Measurements from ENCODE around the gene NOD2.
A peak's percentile ranks its signal among the peaks of the same experiment; 100 is the strongest.

Gene NOD2

DNA sequence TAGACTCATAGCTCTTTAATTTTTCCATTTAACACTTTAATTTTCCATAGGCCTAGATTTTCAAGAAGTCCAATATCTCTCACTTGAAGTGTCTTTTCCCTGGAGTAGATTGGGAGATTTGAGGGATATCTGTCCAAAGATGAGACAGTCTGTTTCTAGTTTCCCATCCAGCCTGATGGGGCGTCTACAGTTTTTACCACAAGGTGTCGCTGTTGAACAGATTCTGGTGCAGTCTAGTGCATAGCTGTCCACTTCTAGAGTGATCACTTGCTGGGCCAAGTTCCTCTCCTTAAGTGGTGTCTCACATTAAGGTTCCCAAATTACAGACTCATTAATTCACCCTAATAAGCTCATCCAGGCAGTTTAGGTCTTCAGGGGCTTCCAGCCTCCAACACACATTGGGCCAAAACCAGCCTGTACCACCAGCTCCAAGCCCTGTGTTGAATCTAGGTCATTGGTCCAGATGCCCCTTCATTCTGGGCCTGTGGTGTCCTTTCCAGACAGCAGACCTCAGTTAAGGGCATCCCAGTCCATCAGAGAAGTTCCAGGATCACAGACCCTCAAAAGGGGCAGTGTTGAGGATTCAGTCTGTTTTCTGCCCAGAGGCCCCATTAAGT is 21.7 kb upstream of the NOD2 start:
- peak; percentile 8 for DNase-seq

DNA sequence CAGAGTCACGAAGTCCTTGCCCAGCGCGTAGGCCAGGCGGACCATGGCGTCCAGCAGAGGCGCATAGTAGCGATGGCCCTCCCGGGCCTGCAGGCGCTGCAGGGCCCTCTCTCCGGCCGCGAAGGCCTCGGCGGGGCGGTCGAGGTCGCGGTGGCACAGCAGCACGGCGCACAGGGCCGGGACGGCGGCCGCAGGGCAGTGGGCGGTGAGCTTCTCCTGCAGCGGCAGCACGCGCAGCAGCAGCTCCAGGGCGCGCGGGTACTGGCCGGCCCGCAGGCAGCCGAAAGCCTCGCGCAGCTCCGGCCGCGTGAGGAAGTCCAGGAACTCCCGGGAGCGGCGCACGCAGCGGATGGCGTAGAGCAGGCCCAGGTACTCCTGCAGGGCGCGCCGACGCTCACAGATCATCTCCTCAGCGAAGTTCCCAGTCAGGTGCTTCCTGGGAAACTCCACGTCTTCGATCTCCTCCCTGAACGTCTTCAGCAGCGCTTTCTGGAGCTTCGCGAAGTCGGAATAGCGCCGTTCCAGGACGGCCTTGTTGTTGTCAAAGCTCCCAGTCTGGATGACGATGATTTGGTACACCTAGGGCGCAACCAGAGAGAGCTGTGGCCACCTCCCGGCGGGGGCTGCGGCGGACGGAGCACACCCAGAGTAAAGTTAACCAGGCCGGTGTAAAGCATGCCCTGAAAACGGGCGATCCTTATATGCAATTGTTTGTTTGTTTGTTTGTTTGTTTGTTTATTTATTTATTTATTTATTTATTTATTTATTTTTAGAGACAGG is 19.7 kb upstream of the NOD2 start:
- no peak for DNase-seq

DNA sequence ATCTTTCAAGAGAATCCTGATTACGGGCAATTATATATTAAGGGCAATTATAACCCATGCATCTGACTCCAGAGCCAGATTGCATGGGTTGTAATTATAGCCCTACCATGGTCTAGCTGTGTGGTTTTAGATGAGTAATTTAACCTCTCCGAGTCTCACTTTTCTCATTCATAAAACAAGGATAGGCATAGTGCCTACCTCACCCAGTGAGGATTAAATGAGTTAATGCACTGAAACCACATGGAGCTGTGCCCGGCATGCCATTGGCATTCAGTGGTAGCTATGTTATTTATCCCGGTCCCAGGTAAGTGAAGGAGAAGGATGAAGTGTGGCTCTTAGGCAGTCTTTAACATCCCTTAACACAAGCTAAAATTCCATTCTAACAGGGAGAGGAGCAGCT is 18.6 kb upstream of the NOD2 start:
- DNase-seq: no peak

DNA sequence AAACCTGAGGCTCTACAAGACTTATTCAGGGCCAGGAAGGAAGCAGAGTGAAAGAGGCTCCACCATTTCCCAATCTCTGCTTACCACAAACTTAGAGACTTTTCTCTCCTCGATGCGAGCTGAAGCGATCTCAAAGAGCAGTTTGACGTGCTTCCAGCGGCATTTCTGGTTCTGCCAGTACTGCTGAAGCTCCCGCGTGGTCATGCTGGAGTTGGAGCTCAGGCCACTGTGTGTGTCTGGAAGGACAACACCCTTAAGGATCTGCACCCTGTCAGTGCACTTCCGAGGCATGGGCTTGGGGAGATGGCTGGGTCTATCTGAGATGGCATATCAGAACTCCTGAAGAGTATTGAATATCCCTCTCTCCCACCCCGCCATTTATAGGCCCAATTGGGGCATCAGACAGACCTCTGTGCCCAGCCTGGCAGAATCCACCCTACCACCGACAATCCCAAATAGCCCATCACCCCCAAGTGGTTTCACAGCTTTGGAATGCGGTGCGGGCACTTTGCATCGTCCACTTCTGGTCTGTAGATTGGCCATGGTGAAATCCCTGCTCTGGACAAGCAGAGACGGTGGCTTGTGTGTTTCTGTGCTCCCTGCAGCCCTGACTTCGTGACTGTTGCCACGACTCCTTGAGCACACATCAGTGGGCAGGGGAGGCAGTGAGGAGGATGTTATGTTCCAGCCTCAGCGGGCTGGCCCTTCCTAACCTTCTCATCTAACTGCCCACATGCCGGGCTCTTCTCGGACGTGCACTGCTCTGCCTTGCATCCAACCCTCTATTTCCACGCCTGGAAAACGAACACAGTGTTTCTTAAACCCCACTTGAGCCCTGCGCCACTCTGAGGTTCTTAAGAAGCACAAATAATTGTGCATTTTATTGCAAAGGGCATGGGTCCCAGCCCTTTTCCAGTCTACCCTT is 17.5 kb upstream of the NOD2 start:
- DNase-seq: no peak

DNA sequence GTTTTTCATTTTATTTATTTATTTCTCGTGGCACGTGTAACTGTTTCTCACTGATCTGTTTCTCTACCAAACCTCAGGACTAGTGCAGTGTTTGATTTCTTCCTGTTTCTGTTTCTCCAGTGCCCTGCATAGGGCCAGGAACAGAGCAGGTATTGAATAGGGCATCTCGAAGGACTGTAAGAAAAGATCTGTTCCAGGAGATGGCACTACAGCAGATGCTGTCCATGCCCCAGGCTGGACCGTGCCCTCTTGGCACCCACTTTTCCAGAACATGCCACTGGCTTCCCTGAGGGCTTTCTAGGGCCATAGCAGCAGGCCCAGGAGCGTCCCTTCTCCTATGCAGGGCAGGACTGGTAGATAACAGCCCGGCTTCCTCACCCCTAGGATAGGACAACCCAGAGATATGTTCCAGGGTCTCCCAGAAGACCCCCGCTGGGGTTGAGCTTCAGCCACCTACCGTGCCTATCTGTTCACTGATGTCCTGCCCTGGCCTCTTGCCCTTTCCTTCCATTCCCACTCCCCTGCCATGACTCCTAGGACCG is 16.7 kb upstream of the NOD2 start:
- no peak for DNase-seq

DNA sequence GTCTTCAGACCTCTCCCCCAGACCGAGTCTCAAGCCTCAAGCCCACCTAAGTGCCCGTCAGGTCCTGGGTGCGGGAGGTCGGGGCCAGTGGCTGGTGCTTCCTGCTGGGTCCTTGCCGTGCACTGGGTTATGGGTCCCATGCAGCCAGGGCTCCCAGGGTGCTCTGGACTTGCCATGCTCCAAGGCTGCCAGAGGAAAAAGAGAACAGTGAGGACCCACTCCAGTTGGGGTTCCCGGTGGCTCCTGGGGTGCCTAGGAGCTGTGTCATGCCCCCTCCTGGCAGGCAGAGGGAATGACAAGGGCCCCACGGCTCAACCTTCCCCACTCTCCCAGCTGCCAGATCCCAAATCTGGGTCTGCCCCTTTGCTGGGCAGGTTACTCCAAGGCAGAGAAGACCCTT is 16.1 kb upstream of the NOD2 start:
- no peak for DNase-seq

DNA sequence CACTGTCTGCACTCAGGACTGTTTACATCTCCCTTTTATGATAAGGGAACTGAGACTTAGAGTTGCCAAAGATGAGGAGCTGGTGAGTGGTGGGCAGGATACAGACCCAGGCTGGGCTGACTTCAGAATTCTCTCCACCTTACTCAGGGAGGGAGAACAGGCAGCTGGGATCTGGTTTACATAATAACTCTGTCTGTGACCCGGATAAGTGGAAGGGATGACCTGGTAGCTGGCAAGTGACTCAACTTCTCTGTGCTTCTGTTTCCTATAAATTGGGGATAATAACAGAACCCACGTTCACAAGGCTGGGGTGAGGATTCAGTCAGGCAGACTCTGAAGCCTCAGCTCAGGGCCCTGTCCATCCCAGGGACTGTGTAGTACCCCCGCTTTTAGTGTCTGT is 14.9 kb upstream of the NOD2 start:
- DNase-seq: no peak

DNA sequence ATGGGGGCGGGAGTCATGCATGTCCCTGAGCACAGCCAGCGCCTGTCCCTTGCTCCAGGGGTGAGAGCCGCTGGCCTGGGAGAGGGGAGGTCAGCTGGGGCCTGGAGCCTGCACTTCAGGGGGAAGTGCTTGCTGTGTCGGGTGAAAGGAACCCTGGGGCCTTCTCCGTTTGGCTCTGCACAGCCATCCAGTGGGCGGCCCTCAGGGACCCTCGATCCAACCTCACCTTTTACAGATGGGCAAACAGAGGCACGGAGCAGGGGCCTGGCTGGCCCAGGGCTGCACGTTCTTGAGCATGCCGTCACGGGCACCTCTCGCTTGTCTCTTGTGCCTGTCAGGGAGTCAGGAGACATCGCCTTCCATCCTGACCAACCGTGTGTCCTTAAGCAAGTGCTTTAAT is 14.1 kb upstream of the NOD2 start:
- no peak for DNase-seq

DNA sequence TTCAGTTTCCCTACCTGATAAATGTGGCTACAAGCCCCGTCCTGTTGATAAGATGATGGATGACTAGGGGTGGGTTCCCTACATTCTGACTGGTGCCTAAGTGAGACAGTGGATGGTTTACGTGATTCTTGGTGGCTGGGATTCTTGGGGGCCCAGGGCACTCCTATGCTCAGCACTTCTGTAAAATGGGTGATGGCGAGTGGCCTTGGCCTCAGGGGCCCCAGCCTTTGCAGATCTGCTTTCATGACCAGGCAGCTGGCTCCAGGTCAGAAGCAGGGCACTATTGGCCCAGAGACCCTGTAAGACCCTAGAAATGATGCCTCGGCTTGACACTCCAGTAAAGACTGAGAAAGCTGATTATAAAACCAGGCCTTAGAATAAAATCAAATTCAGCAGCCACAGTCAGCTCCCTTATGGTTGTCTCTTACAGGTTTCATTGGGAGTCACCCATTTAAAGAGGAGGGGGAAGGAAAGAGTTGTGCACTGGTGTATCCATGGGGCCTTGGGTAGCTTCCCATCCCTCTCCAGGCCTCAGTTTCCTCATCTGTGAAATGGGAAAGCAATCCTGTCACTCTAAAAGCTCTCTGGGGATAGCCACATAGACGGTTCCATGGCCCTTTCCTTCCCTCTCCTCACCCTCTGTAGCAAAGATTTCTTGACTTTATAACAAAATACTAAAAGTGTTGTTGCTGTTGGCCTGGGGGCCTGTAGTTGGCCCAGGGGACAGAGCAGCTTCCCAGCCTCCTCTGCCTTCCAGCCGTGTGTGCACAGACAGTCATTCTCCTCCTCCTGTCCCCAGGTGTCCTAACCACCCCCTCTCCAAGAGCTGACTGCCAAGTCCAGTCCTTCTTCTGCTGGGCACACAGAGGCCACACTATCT is 13.5 kb upstream of the NOD2 start:
- no peak for DNase-seq

DNA sequence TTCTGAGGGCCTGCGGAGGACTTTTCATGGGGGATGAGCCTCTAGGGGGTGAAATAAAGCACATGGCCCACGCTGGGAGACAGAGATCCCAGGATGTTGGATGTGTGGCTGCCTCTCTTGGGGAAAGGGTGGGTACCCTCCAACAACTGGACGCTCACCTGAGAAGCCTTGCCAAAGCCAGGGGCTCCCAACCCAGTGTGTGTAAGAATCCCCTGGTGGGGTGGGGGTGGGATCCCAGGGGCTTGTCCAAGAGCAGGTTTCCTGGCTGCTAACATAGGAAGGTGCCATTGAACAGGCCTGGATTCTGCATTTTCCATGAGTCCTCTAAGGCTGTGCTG is 12.9 kb upstream of the NOD2 start:
- no peak for DNase-seq

DNA sequence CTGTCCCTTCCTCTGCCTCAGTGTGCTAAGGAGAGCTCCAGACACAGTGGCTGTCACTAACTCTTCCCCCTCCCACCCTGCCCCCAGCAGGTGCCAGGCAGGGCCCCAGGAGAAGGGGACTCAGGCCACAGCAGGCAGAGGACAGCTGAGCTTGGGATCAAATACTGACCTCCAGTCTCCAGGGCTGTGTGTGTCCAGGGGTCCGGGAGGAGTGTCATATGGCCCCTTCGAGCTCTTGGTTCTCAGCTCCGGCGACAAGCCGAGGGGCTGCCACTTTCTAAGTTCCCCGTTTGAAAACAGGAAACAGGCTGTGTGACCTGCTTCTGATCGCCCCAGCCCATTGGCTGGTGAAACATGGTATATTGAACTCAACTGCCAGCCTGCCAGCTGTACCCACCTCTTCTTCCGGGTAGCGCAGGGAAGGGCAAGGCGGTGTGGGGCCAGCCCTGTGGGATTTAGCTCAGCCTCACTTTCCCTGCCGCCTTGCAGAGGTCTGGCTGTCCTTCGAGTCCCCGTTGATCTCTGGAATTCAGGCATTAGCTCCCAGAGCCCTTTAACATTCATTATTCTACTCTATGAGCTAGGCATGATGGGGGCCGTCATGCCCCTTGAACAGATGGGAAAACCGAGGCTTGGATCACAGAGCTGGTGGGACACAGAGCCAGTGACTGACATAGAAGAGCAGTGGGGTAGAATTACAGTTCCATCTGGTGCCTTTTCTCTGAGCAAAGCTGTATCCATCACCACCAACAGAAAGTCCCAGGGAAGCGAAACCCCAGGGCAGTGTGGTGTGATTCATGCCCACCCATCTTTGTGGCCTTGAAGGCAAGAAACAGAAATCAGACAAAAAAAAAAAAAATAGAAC is 12.2 kb upstream of the NOD2 start, which contains the start of gene SNX20:
Gene SNX20 (minus strand): TSS at position 292 of the 865 bp plus-strand sequence. CDS start 3,786 bp downstream, outside the sequence.
- no peak for DNase-seq

DNA sequence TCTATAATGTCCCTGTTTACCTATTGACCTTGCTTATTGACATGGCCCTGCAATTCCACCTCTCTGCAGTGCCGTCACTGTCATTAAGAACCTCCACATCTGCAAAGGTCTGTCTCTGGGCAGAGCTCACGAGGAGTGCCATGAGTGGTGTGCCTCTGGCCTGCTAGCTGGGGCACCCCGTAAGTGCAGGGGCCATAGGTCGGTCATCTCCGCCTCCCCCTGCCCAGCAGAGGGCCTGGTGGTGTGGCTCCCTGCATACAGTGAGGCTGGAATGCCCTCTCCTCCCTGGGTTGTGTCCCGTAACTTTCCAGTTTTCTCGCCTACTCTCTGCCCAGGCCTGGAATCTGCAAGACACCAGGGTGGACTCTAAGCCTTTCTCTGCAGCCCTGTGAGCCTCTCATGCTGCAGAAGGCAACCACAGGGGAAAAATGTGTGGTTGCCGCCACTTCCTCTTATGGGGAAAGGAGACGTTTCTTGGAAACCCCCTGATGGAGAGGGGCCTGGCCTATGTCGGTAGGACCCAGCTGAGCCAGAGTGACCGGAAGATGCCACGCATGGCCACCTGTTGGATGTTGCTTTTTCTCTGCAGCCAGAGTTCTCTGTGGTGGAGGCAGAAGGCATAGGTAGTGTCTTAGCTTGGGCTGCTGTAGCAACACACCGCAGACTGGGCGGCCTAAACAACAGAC is 9.6 kb upstream of the NOD2 start:
- no peak for DNase-seq

DNA sequence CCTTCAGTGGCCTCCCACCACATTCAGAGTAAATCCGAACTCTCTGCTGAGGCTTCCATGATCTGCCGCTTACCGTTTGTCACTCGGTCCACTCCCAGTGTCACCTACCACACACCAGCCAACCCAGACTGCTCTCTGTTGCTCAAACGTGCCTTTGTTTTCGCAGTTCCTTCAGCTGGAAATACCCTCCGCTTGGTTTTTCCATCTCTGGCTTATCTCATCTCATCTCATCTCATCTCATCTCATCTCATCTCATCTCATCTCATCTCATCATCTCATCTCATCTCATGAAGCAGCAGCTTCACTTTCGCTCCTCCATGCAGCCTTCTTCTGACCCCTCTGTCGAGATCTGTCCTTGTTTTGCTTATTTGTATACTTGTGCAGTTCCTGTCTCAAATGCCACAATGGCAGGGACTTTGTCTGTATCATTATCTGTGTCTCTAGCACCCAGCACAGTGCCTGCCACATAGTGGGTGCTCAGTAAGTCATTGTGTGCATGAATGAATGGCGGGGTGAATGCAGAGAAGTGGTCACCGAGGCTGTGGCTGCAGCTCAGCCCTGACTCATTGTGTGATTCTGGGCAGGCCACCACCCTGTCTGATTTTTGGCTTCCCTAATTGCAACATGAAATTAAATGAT is 8.5 kb upstream of the NOD2 start:
- no peak for DNase-seq

DNA sequence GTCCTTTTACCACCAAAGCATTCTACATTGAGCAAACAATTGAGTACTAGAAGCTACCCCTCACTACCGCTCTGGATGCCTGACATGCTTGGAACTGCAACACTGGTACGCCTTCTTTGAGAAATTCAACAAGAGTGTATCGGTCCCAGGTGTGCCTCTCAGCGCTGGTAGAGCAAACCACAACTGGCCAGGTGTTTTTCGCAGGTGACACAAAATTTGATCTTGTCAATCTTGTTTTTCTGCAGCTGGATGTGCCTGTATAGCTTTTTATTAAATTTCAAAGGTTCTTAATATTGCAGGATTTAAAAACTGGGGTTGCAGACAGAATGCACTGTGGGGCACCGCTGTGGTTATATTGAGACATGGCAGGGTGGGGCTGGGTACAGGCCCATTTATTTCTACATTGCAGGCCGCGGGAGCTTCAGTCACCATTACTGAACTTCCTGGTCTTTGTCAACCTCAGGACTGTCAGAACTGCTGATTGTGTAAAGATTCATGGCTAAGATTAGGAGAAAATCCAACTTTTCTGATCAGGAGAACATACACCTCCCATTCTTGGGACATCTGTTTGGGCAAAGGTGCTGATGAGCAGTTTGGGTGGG is 7.8 kb upstream of the NOD2 start:
- no peak for DNase-seq

DNA sequence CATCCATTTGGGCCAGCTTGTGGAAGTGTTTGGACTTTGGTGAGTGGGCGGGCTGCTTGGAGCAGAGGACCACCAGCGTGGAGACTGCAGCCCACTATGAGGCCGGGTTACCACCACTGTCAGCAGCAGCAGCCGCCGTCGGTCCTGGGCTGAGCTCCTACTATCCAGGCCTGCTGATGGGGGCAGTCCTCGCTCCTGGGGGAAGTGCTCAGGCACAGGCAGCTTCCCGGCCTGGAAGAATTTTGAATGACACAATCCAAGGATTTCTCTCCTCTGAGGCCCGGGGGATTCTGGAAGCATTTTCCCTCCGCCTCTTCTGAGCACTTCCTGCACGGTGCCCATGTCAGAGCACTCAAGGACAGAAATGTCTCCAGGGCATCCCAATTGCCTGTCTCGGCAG is 5.3 kb upstream of the NOD2 start:
- no peak for DNase-seq

DNA sequence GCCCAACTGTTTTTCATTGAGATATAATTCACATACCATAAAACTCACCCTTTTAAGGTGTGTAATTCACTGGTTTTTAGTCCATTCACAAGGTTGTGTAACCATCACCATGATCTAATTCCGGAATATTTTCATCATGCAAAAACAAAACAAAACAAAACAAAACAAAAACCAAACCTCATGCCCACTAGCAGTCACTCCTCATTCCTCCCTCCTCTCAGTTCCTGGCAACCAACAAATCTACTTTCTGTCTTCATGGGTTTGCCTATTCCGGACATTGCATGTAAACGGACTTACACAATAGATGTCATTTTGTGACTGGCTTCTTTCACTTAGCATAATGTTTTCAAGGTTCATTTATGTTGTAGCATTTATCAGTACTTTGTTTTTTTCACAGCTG is 4.5 kb upstream of the NOD2 start:
- DNase-seq: no peak

DNA sequence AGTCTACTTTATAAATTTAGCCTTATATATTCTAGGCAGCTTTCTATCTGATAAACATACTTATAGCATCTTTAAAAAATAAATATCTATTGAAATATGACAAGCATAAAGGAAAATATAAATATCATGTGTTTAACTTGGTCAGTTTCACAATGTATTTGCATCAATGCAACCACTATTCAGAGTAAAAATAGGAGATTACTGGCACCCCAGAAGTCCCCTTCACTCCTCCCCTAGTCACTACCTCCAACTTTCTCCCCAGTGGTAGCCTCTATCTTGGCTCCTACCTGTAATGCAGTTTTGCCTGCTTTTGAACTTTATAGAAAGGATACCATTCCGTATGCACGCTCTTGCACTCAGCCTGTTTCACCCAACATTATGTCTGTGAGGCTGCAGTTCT is 3.2 kb upstream of the NOD2 start:
- DNase-seq: no peak

DNA sequence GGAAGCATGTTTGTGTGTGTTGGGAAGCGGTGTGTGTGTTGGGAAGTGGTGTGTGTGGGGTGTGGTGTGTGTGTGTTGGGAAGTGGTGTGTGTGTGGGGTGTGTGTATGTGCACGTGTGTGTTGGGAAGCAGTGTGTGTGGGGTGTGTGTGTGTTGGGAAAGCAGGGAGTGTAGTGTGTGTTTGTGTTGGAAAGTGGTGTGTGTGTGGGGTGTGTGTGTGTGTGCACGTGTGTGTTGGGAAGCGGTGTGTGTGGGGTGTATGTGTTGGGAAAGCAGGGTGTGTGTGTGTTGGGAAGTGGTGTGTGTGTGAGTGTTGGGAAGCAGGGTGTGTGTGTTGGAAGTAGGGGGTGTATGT is 785 bp upstream of the NOD2 start:
- DNase-seq: no peak

DNA sequence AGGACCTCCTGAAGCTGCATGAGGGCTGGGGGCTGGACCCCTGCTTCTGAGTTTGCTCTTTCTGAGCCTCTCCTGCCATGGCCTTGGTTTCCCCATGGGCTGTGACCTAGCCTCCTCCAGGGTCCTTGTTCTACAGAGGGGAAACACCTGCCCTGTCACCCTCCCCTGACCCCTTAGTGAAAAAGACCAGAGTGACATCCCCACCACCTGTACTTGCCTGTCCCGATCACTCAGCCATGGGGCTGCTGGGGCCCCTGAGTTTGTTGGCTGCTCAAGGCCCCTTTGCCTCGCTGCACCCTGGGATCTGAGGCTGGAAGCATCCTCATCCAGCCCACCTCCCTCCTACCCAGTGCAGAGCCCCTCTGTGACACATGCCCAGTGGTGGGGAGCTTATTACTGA is 800 bp downstream of the NOD2 start:
- no peak for DNase-seq
